GM18508 (cell line): Measurements from ENCODE around the gene SPO11.

Source experiments
- ATAC-seq: cut with Tn5 transposase; IDR thresholded peaks from one replicate; pipeline ENCODE4 v1.9.1; 2021; ENCODE audit warnings: moderate number of reproducible peaks; ENCODE audit not compliant: insufficient read depth, unreplicated experiment

SPO11 gene, protein sequence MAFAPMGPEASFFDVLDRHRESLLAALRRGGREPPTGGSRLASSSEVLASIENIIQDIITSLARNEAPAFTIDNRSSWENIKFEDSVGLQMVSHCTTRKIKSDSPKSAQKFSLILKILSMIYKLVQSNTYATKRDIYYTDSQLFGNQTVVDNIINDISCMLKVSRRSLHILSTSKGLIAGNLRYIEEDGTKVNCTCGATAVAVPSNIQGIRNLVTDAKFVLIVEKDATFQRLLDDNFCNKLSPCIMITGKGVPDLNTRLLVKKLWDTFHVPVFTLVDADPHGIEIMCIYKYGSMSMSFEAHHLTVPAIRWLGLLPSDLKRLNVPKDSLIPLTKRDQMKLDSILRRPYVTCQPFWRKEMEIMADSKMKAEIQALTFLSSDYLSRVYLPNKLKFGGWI

GRCh38 chr20:57329608-57330221 is at the start of gene SPO11:
SPO11 (plus strand) TSS chr20:57329803; CDS start chr20:57329868, 65 bp downstream.
- ATAC-seq, result no peak

DNA sequence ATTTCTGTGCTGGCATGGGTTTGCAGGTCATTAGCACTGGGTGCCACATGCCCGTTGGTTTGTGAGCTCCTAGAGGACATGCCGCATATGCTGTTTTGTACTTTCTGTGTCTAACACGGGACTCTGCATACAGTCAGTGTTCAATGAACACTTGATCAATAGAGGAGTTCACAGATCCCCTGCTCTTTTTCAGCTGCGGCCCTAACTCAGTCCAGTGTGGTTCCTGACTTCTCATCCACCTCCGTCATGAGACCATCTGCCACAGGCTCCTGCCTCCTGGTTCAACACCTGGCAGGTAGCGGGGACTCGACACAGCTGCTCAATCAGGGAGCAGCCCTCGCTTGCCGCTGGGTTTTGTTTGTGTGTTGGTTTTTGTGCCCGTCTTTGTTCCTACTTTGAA is 49.4 kb upstream of the SPO11 start:
- ATAC-seq, result no peak

DNA sequence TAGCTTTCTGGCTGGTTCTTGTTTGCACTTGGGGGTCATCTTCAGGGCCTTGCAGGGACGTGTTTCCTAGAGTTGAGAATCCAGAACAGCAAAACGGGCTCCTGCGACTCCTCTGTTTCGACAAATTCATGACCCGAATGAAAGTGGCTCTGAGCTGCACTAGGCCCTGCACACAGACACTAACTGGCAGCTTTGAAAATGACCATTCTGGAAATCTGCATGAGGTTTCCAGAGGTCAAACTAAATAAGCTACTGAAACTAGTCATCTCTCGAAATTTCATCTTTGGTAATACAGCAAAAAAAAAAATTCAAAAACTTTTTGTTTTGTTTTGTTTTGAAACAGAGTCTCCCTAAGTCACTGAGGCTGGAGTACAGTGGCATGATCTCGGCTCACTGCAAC is 47.7 kb upstream of the SPO11 start:
- no peak for ATAC-seq

DNA sequence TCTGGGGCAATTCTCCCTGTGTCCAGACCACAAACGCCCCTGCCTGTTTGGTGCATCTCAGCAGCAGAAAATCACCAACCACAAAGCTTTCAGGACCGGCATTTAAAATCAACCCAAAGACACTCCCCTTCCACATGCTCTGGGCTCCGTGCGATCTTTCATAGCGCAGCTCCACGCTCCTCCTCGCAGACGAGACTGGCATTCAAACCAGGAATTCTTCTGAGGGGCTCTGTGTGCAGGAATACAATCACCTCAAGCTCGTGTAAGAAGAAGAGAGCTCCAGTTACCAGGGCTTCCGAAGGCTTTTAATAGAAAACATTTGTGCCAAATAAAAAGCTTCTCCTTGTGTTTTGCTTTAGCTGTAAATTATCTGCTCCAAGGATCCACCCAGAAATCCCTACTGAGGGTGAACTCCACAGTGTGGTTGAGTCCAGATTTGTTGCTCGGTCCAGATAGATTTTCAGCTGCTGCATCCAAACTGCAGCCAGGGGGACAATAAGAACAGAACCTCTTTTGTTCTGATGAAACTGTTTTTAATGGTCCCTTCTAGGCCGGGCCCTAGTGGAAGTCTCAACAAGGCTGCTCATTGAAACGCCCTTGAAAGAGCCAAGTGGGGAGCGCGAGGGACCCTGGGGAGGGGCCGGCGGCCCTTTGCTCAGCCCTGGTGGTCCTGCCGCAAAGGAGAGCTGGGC is 46.8 kb upstream of the SPO11 start:
- no peak for ATAC-seq

GRCh38 chr20:57283860-57284259 is 45.7 kb upstream of the SPO11 start:
- ATAC-seq, result no peak

DNA sequence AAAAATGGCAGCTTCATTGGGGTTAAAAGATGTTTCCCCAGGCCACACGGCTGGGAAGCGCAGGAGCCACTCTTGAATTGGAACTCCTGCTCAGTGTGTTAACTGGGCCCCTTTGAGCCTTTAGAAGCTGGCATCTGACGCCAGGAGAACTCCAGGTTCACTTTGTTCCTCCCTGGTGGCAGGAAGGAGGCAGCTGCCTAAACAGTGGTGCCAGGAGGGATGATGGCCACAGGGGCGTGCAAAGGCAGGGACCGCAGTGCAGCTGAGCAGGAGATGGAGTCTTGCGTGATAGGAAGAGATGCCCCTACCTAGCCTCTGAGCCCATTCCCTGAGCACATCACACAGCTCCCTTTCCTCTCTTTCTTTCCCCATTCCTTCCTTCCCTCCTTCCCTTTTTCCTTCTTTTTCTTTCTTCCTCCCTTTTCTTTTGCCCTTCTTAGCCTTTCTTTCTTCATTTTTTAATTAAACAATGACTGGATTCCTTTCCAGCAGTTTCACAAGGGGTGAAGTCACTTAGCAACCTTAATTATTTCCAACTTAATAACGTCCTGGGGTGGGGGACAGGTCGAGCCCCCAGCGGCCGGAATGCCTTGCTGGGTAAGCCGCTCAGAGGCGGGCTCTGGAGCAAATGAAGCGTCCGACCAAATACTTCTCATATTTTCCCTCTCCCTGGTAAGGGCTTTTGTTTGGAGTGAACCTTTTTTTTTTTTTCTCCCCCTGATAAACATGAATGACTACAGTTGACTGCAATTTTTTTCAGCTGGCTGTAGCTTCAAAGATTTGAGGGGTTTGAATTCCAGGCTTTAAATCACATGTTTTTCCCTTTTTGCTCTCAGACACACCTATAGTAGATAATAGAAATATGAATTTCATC is 42.4 kb upstream of the SPO11 start:
- no peak for ATAC-seq

- ATAC-seq, result no peak
These were observed 41.7 kb upstream of the SPO11 start for GRCh38 chr20:57287901-57288300.

DNA sequence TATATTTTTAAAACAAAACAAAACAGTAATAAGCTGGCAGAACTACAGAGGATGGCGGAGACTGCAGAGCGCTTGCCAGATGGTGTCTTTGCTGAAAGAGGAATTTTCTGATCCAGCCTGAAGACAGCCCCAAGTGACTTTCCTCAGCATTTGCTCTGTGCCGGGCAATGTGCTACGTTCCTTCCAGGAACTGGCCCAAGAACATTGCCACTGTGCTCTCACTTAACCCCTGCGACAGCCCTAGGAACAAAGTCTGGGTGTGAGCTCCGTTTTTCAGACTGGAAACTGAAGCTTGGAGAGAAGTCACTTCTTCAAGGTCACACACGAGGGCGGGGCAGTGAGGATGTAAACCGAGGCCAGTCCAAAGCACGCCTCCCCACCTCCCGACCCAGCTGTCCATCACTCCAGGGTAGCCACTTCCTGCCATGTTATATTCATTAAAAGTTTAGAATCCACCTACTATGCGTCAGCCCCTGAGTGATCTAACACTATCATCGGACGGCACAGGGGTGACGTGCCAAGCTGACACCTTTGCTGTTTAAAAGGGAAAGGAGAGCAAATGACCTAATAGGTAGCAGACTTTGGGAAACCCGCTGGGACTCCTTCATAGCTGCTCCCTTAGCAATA is 40.8 kb upstream of the SPO11 start:
- no peak for ATAC-seq

GRCh38 chr20:57289391-57290177 is 40.0 kb upstream of the SPO11 start:
- no peak for ATAC-seq

DNA sequence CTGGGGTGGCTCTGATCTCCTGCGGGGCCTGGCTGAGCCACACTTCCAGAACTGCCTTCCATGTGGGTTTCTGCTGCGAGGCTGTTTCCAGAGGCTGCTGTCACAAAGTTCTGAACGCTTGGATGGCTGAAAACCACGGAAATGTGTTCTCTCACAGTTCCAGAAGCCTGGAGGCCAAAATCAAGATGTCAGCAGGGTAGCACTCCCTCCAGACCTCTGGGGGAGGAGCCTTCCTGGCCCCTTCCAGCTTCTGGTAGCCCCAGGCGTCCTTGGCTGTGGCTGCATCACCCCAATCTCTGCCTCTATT is 39.5 kb upstream of the SPO11 start:
- no peak for ATAC-seq

DNA sequence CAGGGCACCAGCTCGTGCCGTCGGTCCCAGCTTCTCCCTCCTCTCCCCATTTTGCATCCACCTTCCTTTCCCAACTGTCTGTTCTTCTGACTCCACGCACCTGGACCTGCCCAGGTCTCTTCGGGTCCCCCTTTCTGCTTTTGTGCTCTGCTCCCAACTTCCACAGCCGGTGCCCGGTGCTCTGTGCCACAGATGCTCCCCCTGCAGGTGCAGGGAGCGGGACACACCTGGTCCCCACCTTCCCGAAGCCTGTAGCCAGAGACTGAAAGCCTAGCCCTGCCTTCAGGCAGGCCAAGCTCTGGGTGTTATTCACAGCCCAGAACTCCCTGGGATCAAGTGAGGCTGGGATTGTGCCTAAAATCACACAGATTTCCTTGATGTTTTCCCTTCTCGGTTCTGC is 38.6 kb upstream of the SPO11 start:
- no peak for ATAC-seq

DNA sequence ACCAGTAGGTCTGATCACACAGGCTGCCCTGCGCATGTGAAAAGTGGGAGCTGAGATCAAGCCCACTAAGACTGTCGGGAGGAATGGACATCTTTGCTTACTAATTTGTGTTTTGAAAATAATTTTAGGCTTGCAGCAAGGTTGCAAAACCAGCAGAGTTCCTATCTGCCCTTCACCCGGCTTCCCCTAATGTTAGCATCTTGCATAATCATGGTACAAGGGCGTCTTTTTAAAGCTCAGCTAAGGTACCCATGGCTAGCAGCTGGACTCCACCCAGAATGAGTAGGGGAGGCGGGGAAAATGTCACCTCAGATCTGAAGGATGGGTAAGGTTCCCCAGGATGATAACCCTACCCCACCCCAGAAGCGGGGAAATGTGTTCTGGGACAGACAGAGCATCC is 37.9 kb upstream of the SPO11 start:
- no peak for ATAC-seq

GRCh38 chr20:57292611-57293010 is 37.0 kb upstream of the SPO11 start:
- no peak for ATAC-seq

DNA sequence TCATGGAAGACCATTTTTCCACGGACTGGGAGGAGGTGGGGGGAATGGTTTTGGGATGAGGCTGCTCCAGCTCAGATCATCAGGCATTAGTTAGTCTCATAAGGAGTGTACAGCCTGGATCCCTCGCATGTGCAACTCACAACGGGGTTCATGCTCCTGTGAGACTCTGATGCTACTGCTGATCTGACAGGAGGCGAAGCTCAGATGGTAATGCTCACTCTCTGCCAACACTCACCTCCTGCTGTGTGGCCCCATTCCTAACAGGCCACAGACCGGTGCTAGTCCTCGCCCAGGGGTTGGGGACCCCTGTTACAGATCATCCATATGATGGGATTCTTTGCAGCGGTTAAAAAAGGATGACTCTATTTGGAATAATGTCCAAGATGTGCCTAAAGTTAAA is 35.6 kb upstream of the SPO11 start:
- ATAC-seq, result no peak

- ATAC-seq, result no peak
These were observed 35.1 kb upstream of the SPO11 start for GRCh38 chr20:57294550-57294949.

GRCh38 chr20:57298457-57298856 is 31.1 kb upstream of the SPO11 start:
- no peak for ATAC-seq

GRCh38 chr20:57301026-57301425 is 28.6 kb upstream of the SPO11 start:
- no peak for ATAC-seq

GRCh38 chr20:57306747-57307146 is 22.9 kb upstream of the SPO11 start:
- ATAC-seq, result no peak

GRCh38 chr20:57308451-57309271 is 20.9 kb upstream of the SPO11 start:
- ATAC-seq, result no peak
